Urothelium cell line (cell line): ENCODE data around the gene LOXL1.

ENCODE experiments used
- DNase-seq: peaks from one replicate; pipeline ENCODE4 v3.0.0; 2011; ENCODE audit warnings: low spot score, mixed read lengths
- FAIRE-seq: peaks from 2 replicates; lab custom pipeline; 2011; peaks lifted over from hg19 to GRCh38; lab: Jason Lieb, UNC

Gene LOXL1

DNA sequence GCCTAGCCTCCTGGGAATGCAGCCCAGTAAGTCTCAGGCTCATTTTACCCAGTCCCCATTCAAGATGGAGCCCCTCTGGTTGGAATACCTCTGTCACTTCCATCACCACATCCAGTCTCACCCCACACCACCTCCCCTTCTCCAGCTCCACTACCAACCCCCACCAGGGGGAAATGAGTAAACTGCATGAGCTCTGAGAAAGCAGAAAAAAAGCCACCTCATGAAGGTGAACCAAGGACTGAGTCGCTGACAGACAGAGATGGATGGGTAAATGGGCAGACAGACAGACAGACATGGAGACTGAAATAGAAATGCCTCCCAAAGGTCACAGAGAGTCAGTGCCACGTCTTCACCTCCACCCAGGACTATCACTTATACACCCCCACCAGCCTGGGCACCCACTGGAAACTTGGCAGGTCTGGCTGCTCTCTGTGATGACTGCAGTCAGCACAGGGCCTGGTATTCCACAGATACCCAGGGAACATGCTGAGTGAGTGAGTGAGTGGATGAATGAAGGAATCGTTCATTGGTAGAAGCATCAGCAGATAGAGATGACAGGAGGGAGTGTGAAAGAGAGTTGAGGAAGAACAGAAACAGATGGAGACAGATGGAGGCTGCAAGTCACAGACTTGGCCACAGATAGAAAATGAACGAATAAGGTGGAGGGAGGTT lies 4.9 kb upstream of the LOXL1 start:
- DNase-seq (no peak), FAIRE-seq (no peak)

DNA sequence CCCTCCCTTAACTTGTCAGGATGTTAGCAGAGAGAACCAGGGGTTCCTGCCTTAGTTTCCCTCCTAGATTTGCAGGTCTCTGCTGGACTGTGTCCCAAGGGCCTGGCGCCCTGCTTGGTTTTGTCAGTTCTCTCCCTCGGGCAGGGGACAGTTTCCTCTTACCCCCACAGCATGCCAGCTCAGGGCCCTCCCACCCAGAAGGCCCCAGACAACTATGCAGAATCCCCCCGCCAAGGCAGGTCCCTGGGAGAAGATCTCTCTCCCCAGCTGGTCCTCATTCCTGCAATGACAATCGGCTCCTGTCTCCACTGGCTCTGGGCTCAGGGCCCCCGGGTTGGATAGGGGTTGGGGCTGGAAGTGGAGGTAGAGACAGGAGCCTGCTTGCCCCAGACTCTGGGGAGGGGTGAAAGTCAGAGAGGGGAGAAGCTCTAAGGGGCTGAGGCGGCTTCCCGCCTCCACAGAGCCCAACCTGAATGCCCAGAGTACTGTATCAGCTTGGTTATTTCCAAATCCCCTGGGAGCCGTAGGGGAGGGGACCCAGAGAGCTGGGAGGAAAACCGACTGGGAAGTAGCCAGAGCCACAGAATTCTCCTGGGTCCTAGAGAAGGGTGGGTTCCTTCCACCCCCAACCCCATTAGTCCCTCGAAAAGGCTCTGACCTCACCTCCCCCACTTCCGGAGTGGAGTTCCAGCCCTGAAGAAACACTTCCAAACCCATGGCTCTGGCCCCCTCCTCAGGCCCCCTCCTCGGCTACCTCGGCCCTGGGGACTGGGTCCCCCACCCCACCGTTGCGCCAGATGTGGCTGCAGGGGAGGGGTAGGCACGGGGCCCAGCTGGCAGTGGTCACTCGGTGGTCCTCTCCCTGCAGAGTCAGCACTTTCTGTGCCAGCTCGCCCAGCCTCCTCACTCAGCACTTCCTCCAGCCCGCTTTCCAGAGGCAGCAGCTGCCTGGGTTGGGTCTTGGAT lies 3.8 kb upstream of the LOXL1 start:
- peak; percentile 64 for DNase-seq
- no peak for FAIRE-seq

DNA sequence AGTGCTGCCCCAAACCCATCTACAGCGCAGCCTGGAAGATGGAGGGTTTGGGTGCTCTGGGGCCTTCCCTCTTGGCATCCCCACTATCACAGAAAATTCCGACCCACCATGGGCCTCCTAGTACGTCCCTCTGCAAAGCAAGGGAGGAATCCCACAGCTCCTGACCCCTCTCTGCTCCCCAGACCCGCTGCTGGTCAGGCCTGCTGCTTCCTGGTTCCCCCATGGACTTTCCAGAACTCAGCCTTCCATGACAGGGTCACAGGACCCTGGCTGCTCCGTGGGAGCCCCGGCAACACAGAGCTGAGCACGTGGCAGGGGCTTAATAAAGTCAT lies 3.1 kb upstream of the LOXL1 start:
- FAIRE-seq, result no peak

DNA sequence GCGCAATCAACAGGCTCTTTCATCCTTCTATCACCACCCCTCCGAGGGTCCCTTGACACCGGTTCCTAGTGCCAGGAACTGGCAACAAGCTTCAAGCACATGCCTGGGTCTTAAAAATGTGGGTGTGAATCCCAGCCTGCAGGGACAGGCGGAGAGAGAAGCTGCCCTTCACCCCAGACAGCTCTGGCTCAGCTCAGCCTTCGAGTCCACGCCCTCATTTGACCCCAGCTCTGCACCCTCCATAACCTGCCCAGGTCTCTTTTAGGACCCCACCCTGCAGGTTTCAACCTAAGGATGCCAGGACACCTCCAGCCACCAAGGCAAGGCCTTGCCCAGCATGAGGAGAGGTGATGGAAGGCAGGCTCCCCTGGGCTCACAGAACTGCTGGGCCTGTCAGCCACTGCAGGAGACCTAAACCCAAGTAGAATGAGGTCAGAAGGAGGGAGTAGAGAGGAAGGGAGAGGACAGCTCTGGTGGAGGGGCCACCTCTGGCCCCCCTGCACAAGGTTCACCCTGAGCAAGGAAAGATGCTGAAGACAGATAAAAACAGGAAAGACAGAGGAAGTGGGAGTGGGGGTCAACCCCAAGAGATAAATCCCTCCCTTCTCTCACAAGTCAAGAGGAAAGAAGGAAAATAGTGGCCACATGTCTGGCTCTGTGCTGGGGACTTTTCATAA lies 2.6 kb upstream of the LOXL1 start:
- DNase-seq (no peak), FAIRE-seq (no peak)

More for the DNA sequence above, 3.1 kb upstream of the LOXL1 start:
- no peak for DNase-seq

DNA sequence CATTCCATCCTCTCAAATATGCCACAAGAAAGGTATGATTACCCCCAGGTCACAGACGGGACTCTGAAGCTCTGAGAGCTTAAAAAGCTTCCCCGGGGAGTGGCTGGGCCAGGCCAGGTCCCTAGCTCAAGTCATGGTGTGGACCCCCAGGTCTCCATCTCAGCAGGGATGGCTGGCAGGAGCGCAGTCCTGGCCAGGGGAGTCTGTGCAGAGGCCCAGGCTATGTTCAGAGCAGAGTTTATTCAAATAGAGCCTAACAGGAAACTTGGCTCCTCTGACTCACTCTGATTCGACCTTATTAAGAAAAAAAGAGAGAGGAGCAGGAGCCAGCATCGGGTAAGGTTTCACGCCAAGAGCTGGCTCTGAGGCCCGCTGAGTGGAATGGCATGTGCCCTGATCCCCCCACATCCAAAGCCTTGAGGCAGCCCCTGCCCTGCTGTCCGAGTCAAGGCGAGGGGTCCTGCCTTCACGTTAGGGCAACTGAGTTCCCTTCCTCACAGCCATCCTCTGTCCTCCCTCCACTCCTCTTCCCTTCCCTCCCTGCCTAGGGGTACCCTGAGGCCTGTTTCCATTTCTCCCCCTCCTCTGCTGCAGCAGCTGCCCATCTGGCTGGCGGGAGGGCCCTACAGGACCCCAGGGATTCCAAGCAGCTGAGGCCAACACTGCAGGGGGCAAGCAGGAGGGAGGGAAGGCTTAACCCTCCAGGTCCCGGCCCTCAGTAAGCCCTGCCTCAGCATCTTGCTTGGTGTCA lies 1.9 kb upstream of the LOXL1 start:
- DNase-seq (peak; percentile 62), FAIRE-seq (no peak)

DNA sequence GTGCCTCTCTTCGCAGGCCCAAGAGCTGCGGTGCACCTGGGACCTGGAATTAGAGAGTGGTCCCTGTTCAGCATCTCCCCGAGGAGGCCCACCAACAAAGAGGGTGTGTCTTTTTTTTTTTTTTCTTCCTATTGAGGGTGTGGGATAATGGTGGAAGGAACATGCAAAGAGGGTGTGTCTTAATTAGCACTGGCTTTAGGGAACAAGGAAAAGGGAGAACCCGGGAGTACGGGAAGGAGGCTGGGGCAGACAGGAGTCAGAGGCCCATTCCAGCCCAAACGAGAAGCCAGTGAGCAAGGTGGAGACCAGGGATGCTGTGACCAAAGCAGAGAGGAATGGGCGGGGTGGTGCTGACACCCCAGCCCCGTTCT lies 429 bp upstream of the LOXL1 start:
- DNase-seq (no peak), FAIRE-seq (no peak)

DNA sequence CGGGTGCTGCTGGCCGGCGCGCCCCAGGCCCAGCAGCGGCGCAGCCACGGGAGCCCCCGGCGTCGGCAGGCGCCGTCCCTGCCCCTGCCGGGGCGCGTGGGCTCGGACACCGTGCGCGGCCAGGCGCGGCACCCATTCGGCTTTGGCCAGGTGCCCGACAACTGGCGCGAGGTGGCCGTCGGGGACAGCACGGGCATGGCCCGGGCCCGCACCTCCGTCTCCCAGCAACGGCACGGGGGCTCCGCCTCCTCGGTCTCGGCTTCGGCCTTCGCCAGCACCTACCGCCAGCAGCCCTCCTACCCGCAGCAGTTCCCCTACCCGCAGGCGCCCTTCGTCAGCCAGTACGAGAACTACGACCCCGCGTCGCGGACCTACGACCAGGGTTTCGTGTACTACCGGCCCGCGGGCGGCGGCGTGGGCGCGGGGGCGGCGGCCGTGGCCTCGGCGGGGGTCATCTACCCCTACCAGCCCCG lies 777 bp downstream of the LOXL1 start:
- FAIRE-seq (no peak), DNase-seq (peak; percentile 60)

DNA sequence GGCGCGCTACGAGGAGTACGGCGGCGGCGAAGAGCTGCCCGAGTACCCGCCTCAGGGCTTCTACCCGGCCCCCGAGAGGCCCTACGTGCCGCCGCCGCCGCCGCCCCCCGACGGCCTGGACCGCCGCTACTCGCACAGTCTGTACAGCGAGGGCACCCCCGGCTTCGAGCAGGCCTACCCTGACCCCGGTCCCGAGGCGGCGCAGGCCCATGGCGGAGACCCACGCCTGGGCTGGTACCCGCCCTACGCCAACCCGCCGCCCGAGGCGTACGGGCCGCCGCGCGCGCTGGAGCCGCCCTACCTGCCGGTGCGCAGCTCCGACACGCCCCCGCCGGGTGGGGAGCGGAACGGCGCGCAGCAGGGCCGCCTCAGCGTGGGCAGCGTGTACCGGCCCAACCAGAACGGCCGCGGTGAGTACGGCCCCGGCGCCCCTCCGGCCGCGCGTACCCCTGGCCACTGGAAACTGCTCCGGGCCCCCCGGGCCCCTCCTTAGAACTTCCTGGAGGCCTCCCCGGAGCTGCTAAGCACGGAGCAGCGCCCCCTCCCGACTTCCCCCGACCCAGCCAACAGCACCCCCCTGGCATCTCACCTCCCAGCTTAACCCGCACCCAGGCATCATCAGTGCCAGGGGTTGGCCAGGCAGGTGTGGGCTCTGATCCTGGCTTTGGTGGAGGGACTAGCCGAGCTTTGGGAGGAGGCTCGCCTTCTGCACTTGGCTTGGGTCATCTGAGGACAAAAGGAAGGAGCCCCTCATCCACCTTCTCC lies 1.4 kb downstream of the LOXL1 start:
- DNase-seq, result peak; percentile 79
- FAIRE-seq, result peak; percentile 84

DNA sequence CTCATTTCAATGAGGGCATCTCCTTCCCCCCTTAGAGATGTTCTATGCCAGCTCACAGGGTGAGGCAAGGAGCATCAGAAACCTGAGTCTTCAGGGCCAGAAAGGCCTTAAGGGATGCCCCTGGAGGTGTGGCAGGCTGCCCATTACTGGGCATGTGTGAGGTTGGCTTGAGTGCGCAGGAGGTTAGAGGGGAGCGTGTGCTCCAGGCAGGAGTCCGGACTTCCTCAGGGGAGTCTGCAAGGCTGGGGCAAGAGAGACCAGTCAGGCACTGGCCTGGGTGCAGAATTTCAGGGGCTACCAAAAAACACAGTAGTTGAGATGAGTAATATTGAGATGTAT lies 1.9 kb downstream of the LOXL1 start:
- DNase-seq, result no peak
- no peak for FAIRE-seq

DNA sequence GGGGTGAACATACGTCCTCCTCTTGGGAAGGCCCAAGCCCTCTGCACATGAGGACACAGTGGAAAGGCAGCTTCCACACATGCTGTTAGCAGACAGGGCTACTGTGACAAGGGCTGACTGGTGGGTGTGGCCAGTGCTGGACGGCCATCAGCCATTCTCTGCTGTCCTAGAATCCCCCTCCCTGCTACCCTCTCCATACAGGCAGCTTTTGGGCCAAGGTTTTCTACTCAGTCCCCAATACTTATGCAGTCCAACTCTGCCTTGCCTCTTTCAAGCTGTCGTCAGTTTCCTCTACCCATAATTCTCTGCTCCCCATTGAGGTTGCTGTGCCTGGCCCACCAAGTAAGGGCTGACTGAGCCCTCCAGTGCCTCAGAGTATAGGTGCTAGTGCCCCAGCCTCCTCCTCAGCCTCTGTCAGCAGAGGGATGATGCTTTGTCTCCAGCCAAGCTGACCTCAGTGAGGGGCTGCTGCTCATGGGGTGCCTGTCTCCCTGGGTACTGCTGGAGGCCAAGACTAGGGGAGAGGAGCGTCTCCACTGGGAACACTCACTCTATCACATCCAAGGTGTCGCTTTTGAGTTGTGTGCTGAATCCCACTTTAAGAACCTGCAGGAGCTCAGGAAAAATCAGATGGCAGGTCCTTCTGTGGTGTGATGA lies 2.8 kb downstream of the LOXL1 start:
- FAIRE-seq (peak; percentile 81), DNase-seq (no peak)

DNA sequence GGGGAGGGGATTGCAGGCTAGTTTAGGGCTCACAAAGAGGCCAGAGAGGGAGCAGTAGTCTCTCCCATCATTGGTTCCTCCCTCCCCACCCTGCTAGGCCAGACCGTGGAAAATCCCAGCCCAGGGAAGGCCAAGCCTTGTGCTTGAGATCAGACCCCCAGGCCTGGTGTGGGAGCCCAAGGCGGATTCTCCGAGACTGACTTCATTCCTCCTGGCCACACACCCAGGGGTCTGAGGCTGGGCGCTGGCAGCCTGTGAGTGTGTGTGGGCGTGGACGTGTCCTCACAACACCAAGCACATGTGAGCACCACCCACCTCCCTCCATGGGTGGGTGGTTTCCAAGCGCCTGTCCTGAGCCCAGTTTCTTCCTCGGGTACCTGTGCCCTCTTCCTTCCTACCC lies 4.1 kb downstream of the LOXL1 start:
- no peak for FAIRE-seq
- DNase-seq, result no peak

DNA sequence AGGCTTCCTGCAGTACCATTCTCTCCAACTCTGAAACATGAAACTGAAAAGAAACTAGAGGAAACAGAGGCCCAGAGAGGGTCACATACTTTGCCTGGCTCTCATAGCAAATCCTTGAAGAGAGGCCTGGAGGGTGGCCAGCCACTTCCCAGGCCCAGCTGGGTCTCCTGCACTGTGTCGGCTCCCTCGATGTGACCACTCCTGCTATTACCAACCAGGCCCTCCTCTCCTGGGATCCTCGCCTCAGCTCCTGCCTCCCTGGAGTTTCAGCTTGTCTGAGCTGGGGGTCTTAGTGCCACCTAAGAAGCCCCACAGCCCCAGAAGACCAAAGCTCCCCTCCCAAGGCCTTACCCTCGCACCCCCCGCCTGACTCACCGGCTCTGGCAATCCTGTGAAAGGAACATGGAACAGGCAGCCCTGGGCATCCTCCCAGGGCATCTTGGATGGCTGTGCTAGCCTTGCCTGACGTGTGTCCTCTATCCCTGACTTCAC lies 4.6 kb downstream of the LOXL1 start:
- DNase-seq (no peak), FAIRE-seq (no peak)

DNA sequence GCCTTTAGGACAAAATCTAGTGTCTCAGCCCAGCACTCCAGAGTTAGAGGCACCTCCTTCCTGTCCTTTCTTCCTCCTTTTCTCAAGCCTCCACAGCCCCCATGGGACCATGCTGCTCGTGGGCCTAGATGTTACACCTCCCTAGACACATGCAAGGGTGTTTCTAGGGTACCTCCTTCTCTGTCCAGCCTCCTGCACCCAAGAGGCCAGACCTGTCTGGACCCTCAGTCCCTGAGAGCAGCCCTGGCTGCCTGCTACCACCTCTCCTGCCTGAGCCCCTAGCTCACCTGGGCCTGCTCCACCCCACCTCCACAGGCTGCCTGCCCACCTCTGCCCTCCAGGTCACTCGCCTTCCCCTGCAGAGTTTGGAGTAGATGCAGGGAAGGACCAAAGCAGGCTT lies 5.2 kb downstream of the LOXL1 start:
- no peak for DNase-seq
- FAIRE-seq, result no peak

DNA sequence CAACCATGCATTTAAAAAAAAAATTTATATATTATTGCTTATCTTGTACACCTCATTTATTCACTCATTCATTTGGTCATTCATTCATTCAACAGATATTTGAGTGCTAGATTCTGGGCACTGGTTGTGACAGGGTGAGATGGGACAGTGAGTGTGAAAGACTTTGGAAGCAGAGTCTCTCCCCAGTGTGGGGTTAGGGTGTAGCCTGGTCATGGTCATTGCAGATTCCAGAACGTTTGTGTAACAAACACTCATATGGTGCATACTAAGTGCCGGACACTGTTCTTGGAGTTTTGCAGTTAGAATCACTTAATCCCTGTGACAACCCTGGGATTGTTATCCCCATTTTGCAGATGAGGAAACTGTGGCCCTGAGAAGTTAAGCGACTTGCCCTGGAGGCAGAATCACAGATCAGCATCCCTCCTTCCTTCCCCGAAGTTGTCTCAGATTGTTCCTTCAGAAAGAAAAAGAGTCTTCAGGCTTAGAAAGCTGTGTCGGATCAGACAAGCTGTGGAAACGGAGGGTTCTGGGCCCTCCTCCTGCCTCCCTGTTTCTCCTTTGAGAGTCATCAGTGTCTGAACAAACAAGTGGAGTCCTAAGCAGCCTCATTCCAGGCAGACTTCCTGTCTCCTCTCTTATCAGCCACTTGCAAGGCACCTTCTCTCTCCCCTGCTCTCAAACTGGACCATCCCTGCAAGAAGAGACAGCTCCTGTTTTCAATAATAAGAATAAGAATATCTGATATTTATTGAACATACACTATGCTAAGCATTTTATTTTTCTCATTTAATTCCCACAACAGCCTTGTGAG lies 6.3 kb downstream of the LOXL1 start:
- no peak for FAIRE-seq
- no peak for DNase-seq

DNA sequence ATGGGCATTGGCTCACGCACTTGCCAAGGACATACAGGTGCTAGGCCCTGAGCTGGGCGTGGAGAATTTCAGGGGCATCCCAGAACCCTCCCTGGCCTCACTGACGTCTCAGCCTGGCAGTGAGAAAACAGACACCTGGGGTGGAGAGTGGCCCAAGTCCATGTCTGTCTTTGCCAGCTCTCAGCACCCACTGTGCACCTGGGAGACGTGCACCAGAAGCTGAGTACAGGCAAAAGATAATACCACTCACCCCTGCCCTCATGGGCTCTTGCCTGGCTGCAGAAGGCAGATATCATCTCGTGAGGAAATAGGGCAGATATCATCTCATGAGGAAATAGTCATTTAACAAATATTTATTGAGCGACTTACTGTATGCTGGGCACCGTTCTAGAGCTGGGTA lies 8.0 kb downstream of the LOXL1 start:
- FAIRE-seq, result no peak
- DNase-seq, result no peak

DNA sequence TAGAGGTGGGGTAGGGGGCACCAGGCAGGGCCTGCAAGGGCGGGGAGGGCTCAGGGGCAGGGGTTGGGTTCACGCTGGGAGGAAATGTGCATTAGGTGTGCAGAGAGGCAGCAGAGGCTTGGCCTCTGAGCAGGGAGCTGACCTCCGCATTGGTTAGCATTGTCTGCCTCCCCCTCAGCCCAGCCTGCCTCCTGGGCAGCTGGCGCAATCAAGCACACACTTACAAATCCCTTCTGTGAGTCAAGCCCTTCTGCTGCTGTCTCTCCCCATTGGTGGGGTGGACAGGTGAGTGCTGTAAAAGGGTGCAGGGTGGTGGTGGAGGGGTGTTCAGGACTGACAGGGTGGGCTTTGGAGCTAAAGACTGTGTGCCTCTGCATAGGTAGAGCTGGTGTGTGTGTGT lies 9.3 kb downstream of the LOXL1 start:
- DNase-seq, result no peak

DNA sequence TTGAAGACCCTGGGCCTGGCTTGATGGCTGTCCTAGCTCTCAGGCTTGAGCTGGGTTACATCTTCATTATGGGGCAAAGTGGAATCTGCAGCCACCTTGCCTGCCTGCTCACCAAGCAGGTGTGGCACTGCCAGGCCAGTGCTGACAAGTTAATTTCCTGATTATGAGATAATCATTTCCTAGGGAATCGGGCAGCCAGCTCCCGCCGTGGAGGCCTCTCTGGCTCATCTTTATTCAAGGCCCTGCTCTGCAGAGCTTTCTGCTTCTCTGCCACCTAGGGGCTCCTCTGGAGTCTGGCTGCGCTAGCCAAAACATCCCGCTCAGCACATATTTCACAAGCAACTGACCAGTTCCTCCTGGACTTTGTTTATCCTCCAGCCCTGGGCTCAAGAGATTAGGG lies 9.9 kb downstream of the LOXL1 start:
- DNase-seq (no peak), FAIRE-seq (no peak)

More for the DNA sequence above, 9.3 kb downstream of the LOXL1 start:
- FAIRE-seq, result no peak

DNA sequence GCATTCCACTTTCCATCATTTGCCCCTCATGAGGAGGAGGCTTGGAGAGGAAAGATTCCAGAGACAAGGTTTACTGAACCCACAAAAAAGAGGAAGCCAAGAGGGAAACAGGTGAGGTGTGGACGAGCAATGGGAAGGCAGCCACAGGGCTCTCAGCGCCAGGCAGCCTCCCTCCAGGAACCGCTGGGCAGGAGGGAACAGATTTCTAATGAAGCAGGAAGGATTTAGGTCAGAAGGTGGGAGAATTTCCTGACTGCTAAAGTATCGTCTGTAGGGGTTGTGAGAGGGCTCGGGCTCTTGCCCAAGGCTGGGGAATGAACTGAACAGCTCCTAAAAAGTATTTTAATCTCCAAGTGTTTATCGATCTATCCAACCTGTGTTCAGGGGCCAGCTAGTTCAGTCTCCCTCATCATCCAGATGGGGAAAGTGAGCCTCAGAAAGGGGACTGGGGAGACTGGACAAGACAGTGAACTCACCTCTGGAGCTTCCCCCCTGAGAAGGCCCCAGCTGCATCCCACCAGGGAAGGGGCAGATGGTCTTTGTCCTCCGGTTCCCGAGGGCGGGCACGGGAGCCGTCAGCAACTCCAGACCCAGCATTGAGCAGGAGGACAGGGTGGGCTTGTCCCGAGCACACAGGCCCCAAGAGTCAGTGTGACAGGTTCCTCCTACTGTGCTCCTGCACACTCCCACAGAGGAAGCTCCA lies 10.5 kb downstream of the LOXL1 start:
- FAIRE-seq (no peak), DNase-seq (no peak)
